Thoracic aorta (tissue), 2 donors: ENCODE data around the gene ZNF740. TPM values are rescaled to one million over a fixed set of nuclear protein-coding genes. Genes with fewer than 3 reads are reported as not detected.
A peak's percentile ranks its signal among the peaks of the same experiment; 100 is the strongest.
"Not testable (repeated sequence)": the region's sequence is repeated elsewhere in the genome, so short reads cannot be mapped to it uniquely, and the experiment has no call there.

Source experiments
- ATAC-seq: fragments of 150-250 bp; one replicate; pipeline ENCODE4 v1.8.0; 2017; ENCODE audit warnings: low read depth; ENCODE audit not compliant: insufficient number of reproducible peaks, low FRiP score
- DNase-seq: peaks from one replicate; pipeline ENCODE4 v3.0.0-alpha.2; 2020; ENCODE audit warnings: low spot score
- H3K27ac ChIP-seq, 2 donors: fragments of 200-600 bp; sonication (generic); 1 replicate in 1 of 2; 2 replicates in 1 of 2; pipeline ENCODE4 v1.5.1; 2016; ENCODE audit warnings: mild to moderate bottlenecking in 2 of 2, moderate library complexity in 2 of 2
- H3K27me3 ChIP-seq: fragments of 200-600 bp; sonication (generic); replicated peaks from 2 replicates; pipeline ENCODE4 v1.6.0; 2016; ENCODE audit warnings: mild to moderate bottlenecking; ENCODE audit not compliant: insufficient read depth
- H3K36me3 ChIP-seq: fragments of 200-600 bp; sonication (generic); one replicate; pipeline ENCODE4 v1.5.1; 2016
- H3K4me1 ChIP-seq, 2 donors: fragments of 200-600 bp; sonication (generic); 1 replicate in 1 of 2; 2 replicates in 1 of 2; pipeline versions ENCODE4 v1.5.1 to v1.6.0; 2016; ENCODE audit warnings: low read depth in 2 of 2, mild to moderate bottlenecking in 1 of 2; ENCODE audit not compliant: control insufficient read depth in 1 of 2
- H3K4me3 ChIP-seq: fragments of 200-600 bp; sonication (generic); 2 replicates; pipeline ENCODE4 v1.5.1; 2016; ENCODE audit warnings: mild to moderate bottlenecking
- H3K9me3 ChIP-seq: fragments of 200-600 bp; sonication (generic); 2 replicates; pipeline ENCODE4 v1.5.1; 2016
- CTCF ChIP-seq: fragments of 200-600 bp; sonication (generic); IDR thresholded peaks from one replicate; pipeline ENCODE4 v1.5.1; 2019; ENCODE audit warnings: antibody characterized with exemption
- total RNA-seq, 2 donors: library from RNA; depleted of rRNA; stranded (reverse); fragments of >200 nt; gene quantifications; one replicate each; pipeline versions ENCODE4 v1.1.0 to v1.2.3, GENCODE V29; 2016

ZNF740 gene
- total RNA-seq, 2 donors from 2014 or later = 22.2 to 28.4 TPM

GRCh38 chr12:53173085-53173715 is 7.3 kb upstream of the ZNF740 start:
- ATAC-seq (no peak), DNase-seq (no peak)
- Histone ChIP-seq H3K27me3 (no peaks in the 10 kb centered on the region), H3K27ac (no peak overlapping the region), H3K4me3 (no peak overlapping the region), H3K4me1 (no peaks in the 10 kb centered on the region), H3K9me3 (no peaks in the 10 kb centered on the region), H3K36me3 (peaks cover 21% of the 10 kb centered on the region)
- no peak for TF ChIP-seq CTCF

- Histone ChIP-seq H3K4me1 (peaks cover 6 to 12% of the 10 kb centered on the region in 2 donors), H3K4me3 (no peak overlapping the region), H3K9me3 (no peaks in the 10 kb centered on the region), H3K27me3 (no peaks in the 10 kb centered on the region), H3K36me3 (peaks cover 17% of the 10 kb centered on the region), H3K27ac (no peak overlapping the region)
- TF ChIP-seq CTCF = no peak
- DNase-seq = no peak
- ATAC-seq = no peak
These were observed 5.5 kb upstream of the ZNF740 start for GRCh38 chr12:53174881-53175491.

- Histone ChIP-seq H3K36me3 (peaks cover 8% of the 10 kb centered on the region), H3K27me3 (no peaks in the 10 kb centered on the region), H3K27ac (no peak overlapping the region), H3K9me3 (no peaks in the 10 kb centered on the region), H3K4me1 (peaks cover 10 to 19% of the 10 kb centered on the region in 2 donors), H3K4me3 (no peak overlapping the region)
- DNase-seq (no peak), ATAC-seq (no peak)
- TF ChIP-seq CTCF = no peak
These were observed 3.8 kb upstream of the ZNF740 start for GRCh38 chr12:53176750-53177149.

- not testable (repeated sequence) for H3K4me3 ChIP-seq, ATAC-seq, H3K9me3 ChIP-seq, DNase-seq, H3K36me3 ChIP-seq, H3K27ac ChIP-seq, H3K27me3 ChIP-seq
- H3K4me1 ChIP-seq = peaks cover 17 to 26% of the 10 kb centered on the region in 2 donors
These were observed 3.1 kb upstream of the ZNF740 start for GRCh38 chr12:53177447-53177846.

GRCh38 chr12:53178803-53179202 is 1.7 kb upstream of the ZNF740 start:
- not testable (repeated sequence) for ATAC-seq, H3K27me3 ChIP-seq, H3K36me3 ChIP-seq, H3K4me3 ChIP-seq, DNase-seq, H3K9me3 ChIP-seq
- Histone ChIP-seq H3K4me1 (peaks cover 31 to 39% of the 10 kb centered on the region in 2 donors), H3K27ac (peak overlapping the region in 1 of 2 donors; percentile 94)

- Histone ChIP-seq H3K36me3 (peaks cover 5% of the 10 kb centered on the region), H3K27ac (peak overlapping the region; percentile 85 to 94), H3K9me3 (no peaks in the 10 kb centered on the region), H3K4me1 (peaks cover 33 to 49% of the 10 kb centered on the region in 2 donors), H3K4me3 (peak overlapping the region; percentile 87), H3K27me3 (no peaks in the 10 kb centered on the region)
- DNase-seq (no peak), ATAC-seq (peak; percentile 9)
- no peak for TF ChIP-seq CTCF
These were observed 769 bp upstream of the ZNF740 start for GRCh38 chr12:53179687-53180219.
